IMR-90 (cell line): ENCODE measurements around the gene CELSR1. TPM values are rescaled to one million over a fixed set of nuclear protein-coding genes. Genes with fewer than 3 reads are reported as not detected.

Experiments
- ATAC-seq: fragments of 200-7000 bp; cut with Tn5 transposase; 2 replicates; pipeline ENCODE4 v1.9.1; 2020; ENCODE audit warnings: low read depth, mild to moderate bottlenecking, moderate library complexity
- BruUV-seq: library from RNA; stranded (reverse); fragments of 400-500 nt; replicated peaks from 2 replicates; lab custom pipeline; 2021; lab: Mats Ljungman, UMichigan
- CTCF ChIA-PET: fragments of 300-600 bp; formaldehyde crosslinking; extraction: SDS; loops from one replicate; lab custom pipeline; 2021; ENCODE audit warnings: antibody characterized with exemption; lab: Yijun Ruan, JAX
- POLR2A ChIA-PET: fragments of 300-600 bp; sonication (Branson Sonifier 250); formaldehyde crosslinking; loops from one replicate; lab custom pipeline; 2022; ENCODE audit warnings: antibody characterized with exemption; ENCODE audit not compliant: unreplicated experiment; lab: Charles Lee
- DNase-seq: peaks from one replicate; pipeline ENCODE4 v3.0.0; 2013
- H2AFZ ChIP-seq: replicated peaks from 2 replicates; pipeline ENCODE3; 2013; ENCODE audit warnings: low read length, mild to moderate bottlenecking; ENCODE audit not compliant: poor library complexity
- H2AK5ac ChIP-seq: 2 replicates; pipeline ENCODE4 v1.6.1; 2013; ENCODE audit warnings: low read depth, low read length, inconsistent platforms
- H2AK9ac ChIP-seq: replicated peaks from 2 replicates; pipeline ENCODE3; 2013; ENCODE audit warnings: mild to moderate bottlenecking, low read depth, low read length, moderate library complexity; ENCODE audit not compliant: poor library complexity
- H2BK120ac ChIP-seq: 2 replicates; pipeline ENCODE4 v1.6.1; 2013; ENCODE audit warnings: low read depth, low read length, inconsistent platforms
- H2BK15ac ChIP-seq: 3 replicates; pipeline ENCODE4 v1.6.1; 2013; ENCODE audit warnings: low read depth, low read length, inconsistent platforms
- H2BK20ac ChIP-seq: 2 replicates; pipeline ENCODE4 v1.6.1; 2013; ENCODE audit warnings: low read depth, mild to moderate bottlenecking, inconsistent platforms, low read length, moderate library complexity
- H2BK5ac ChIP-seq: 2 replicates; pipeline ENCODE4 v1.6.1; 2013; ENCODE audit warnings: mild to moderate bottlenecking, low read depth, low read length, inconsistent platforms; ENCODE audit not compliant: poor library complexity, severe bottlenecking
- H3K14ac ChIP-seq: replicated peaks from 2 replicates; pipeline ENCODE4 v1.6.1; 2013; ENCODE audit warnings: low read depth, low read length, inconsistent platforms
- H3K18ac ChIP-seq: 2 replicates; pipeline ENCODE4 v1.6.1; 2013; ENCODE audit warnings: low read depth, low read length, control low read depth
- H3K23ac ChIP-seq: 2 replicates; pipeline ENCODE4 v1.6.1; 2013; ENCODE audit warnings: low read depth, low read length, inconsistent platforms
- H3K27ac ChIP-seq: 2 replicates; pipeline ENCODE4 v1.5.1; 2013; ENCODE audit warnings: mild to moderate bottlenecking, control low read depth, low read length; ENCODE audit not compliant: insufficient read depth
- H3K27me3 ChIP-seq: 2 replicates; pipeline ENCODE4 v1.6.1; 2013; ENCODE audit warnings: low read length; ENCODE audit not compliant: control insufficient read depth, insufficient read depth
- H3K36me3 ChIP-seq: 2 replicates; pipeline ENCODE4 v1.6.1; 2013; ENCODE audit warnings: low read length, mixed read lengths; ENCODE audit not compliant: control insufficient read depth, insufficient read depth
- H3K4ac ChIP-seq: 2 replicates; pipeline ENCODE4 v1.6.1; 2013; ENCODE audit warnings: low read depth, low read length, inconsistent platforms
- H3K4me1 ChIP-seq: 2 replicates; pipeline ENCODE4 v1.6.1; 2013; ENCODE audit warnings: low read length, mixed read lengths; ENCODE audit not compliant: control insufficient read depth, insufficient read depth
- H3K4me2 ChIP-seq: 2 replicates; pipeline ENCODE4 v1.6.1; 2013; ENCODE audit warnings: low read depth, mild to moderate bottlenecking, control low read depth, low read length, moderate library complexity
- H3K4me3 ChIP-seq: 2 replicates; pipeline ENCODE4 v1.5.1; 2013; ENCODE audit warnings: low read depth, mild to moderate bottlenecking, control low read depth, low read length, moderate library complexity; ENCODE audit not compliant: insufficient read depth
- H3K56ac ChIP-seq: 2 replicates; pipeline ENCODE4 v1.6.1; 2013; ENCODE audit warnings: low read length, inconsistent platforms; ENCODE audit not compliant: insufficient read depth; ENCODE audit errors: extremely low read depth
- H3K79me1 ChIP-seq, 2 experiments: 2 replicates each; pipeline ENCODE4 v1.6.1; 2013; ENCODE audit warnings: low read length in 2 of 2, inconsistent platforms in 1 of 2, low read depth in 1 of 2
- H3K9ac ChIP-seq: 2 replicates; pipeline ENCODE4 v1.6.1; 2013; ENCODE audit warnings: low read depth, low read length, control low read depth
- H3K9me1 ChIP-seq: 2 replicates; pipeline ENCODE4 v1.6.1; 2013; ENCODE audit warnings: low read length, inconsistent platforms; ENCODE audit not compliant: insufficient read depth
- H3K9me3 ChIP-seq: 2 replicates; pipeline ENCODE4 v1.6.1; 2013; ENCODE audit warnings: low read length; ENCODE audit not compliant: control insufficient read depth, insufficient read depth
- H4K20me1 ChIP-seq: 2 replicates; pipeline ENCODE4 v1.6.1; 2013; ENCODE audit warnings: low read length, inconsistent platforms; ENCODE audit not compliant: insufficient read depth
- H4K5ac ChIP-seq: 2 replicates; pipeline ENCODE4 v1.6.1; 2013; ENCODE audit warnings: mild to moderate bottlenecking, low read depth, low read length, control low read depth
- H4K8ac ChIP-seq, 2 experiments: 2 replicates each; pipeline ENCODE4 v1.6.1; 2013; ENCODE audit warnings: low read depth in 2 of 2, low read length in 2 of 2, control low read depth in 1 of 2, inconsistent platforms in 1 of 2
- H4K91ac ChIP-seq: 2 replicates; pipeline ENCODE4 v1.6.1; 2013; ENCODE audit warnings: low read depth, low read length, inconsistent platforms; ENCODE audit not compliant: insufficient read depth
- BHLHE40 ChIP-seq: fragments of 150-350 bp; IDR thresholded peaks from 2 replicates; pipeline ENCODE4 v1.6.1; 2016; ENCODE audit warnings: mild to moderate bottlenecking, low read depth, low read length
- FOS ChIP-seq: fragments of 150-350 bp; IDR thresholded peaks from 2 replicates; pipeline ENCODE4 v1.6.1; 2016; ENCODE audit warnings: low read depth, low read length
- MAZ ChIP-seq: IDR thresholded peaks from 2 replicates; pipeline ENCODE4 v1.6.1; 2012; ENCODE audit warnings: low read depth, mild to moderate bottlenecking, low read length, improper control_type of control experiment, moderate library complexity, borderline replicate concordance
- MXI1 ChIP-seq: IDR thresholded peaks from 2 replicates; pipeline ENCODE4 v1.6.1; 2012; ENCODE audit warnings: low read depth, mild to moderate bottlenecking, low read length, moderate library complexity, borderline replicate concordance
- POLR2A ChIP-seq: IDR thresholded peaks from 2 replicates; pipeline ENCODE4 v1.6.1; 2012; ENCODE audit warnings: mild to moderate bottlenecking, low read depth, low read length
- WGBS, 2 experiments: methylation state at CpG; one replicate each; pipeline versions ENCODE4 v1.1.5 to v1.1.7; 2013; ENCODE audit warnings: missing lambda C conversion rate in 2 of 2; ENCODE audit not compliant: insufficient read length in 1 of 2; ENCODE audit errors: extremely low coverage in 2 of 2; 5-methylcytosine and 5-hydroxymethylcytosine counted together
- dilution Hi-C: fragments of 300-500 bp; cut with HindIII; formaldehyde crosslinking; loops from one replicate; pipeline ENCODE4 v1.14.3; 2018; ENCODE audit warnings: low sequenced_read_pairs; ENCODE audit not compliant: unreplicated experiment
- in situ Hi-C: fragments of 300-500 bp; cut with MboI; formaldehyde crosslinking; loops from 3 replicates; pipeline ENCODE4 v1.14.3; 2019; ENCODE audit warnings: low sequenced_read_pairs, inconsistent platforms, mixed read lengths
- intact Hi-C: fragments of 100-400 bp; cut with micrococcal nuclease; formaldehyde crosslinking; loops from 2 replicates; pipeline ENCODE4 v1.10.0; 2022
- polyA plus RNA-seq, 3 experiments: library from polyadenylated mRNA; depleted of rRNA; stranded (reverse); fragments of >200 nt; gene quantifications; 2 replicates each; pipeline ENCODE4 v1.2.3, GENCODE V29; 2012; ENCODE audit warnings: low replicate concordance in 1 of 3
- total RNA-seq: library from RNA; depleted of rRNA; stranded (reverse); fragments of >200 nt; gene quantifications from 2 replicates; pipeline ENCODE4 v1.2.3, GENCODE V29; 2012

The CELSR1 gene
- total and polyA plus RNA-seq, 2 of the 4 experiments (the other 2 are of a cell fraction): 0.36 to 0.82 TPM

DNA sequence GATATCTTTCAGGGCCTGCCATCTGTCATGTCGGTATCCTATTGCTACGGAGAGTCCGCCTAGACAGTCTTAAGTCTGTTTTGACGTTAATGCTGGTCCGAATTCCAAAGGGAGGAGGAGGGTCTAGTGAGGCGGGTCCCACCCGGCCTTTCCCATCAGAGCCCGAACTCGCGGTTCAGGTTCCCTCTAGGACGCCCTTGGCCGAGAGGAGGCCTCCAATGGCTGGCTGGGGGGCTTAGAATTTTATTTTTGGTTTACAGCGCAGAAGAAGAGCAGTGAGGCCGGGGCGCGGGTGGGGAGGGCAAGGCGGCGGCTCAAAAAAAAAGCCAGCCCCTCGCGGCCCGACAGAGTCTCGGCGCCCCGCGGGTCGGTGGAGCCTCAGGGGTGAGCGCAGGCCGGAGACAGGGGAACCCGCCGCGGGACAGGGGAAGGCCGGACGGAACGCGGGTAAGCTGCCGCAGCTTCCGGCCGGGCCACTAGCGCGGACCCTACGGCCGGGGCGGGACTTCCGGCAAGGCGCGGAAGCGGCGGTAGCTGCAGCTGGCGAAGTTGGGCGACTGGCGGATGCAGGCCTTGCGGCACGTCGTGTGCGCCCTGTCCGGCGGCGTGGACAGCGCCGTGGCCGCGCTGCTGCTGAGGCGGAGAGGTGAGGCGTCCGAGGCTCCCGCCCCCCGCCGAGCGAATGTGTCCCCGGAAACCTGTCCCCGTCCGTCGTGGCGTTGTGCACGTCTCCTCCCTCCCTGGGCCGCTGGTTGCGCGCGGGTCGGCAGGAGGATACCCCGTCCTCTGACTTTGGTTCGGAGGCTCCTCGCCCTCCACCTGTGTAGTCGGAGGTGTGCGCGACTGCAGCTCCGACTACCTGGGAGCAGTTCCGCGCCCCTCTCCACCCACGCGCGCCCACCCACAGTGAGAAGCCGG lies 202.0 kb downstream of the CELSR1 start, which contains the start of gene TRMU:
Gene TRMU, plus strand, starts transcription at position 514 of the 918 bp plus-strand sequence. Its CDS starts 51 bp downstream, at position 565.
- H3K27me3 ChIP-seq: no peaks in the 10 kb centered on the region
- H3K4me2 ChIP-seq: peak within 1 kb of the TSS; percentile 98
- peak within 1 kb of the TSS; percentile 89 for H3K14ac ChIP-seq
- H3K23ac ChIP-seq: peak within 1 kb of the TSS; percentile 68; the same call in 1 of the 2 replicates
- H3K4me1 ChIP-seq: peaks cover 2% of the 10 kb centered on the region; the same call in 1 of the 2 replicates
- peak within 1 kb of the TSS; percentile 99 for H4K5ac ChIP-seq
- H3K27ac ChIP-seq: peak within 1 kb of the TSS; percentile 85
- peaks cover 23% of the 10 kb centered on the region for H3K36me3 ChIP-seq
- H2BK20ac ChIP-seq: no peak within 1 kb of the TSS
- H4K8ac ChIP-seq: peak within 1 kb of the TSS; percentile 98
- peak; percentile 97 for ATAC-seq
- H3K9ac ChIP-seq: peak within 1 kb of the TSS; percentile 90
- H3K4ac ChIP-seq: peak within 1 kb of the TSS; percentile 80
- POLR2A ChIA-PET: interaction anchor here (0.9 to 1.1 kb wide), 2 partner anchors 9 to 213 kb away, joined by 3 to 6 read pairs; no protein-coding TSS in a partner anchor
- peak within 1 kb of the TSS; percentile 52 for H3K56ac ChIP-seq
- H4K20me1 ChIP-seq: peaks cover 9% of the 10 kb centered on the region; the same call in 1 of the 2 replicates
- peak within 1 kb of the TSS; percentile 72 for H4K91ac ChIP-seq
- BruUV-seq: no TSS peak
- 0% methylated on average over 63 of the region's 93 CpGs; no CpG with 5 or more reads in 1 of the 2 experiments for WGBS, 2 experiments
- no peaks in the 10 kb centered on the region for H3K9me3 ChIP-seq
- H3K9me1 ChIP-seq: peaks cover 6% of the 10 kb centered on the region; the same call in 1 of the 2 replicates
- H2BK5ac ChIP-seq: peak within 1 kb of the TSS; percentile 92
- H2AK9ac ChIP-seq: peak within 1 kb of the TSS; percentile 97
- peak within 1 kb of the TSS; percentile 88 for H3K4me3 ChIP-seq
- peak within 1 kb of the TSS; percentile 34; the same call in 1 of the 2 replicates for H2BK120ac ChIP-seq
- dilution Hi-C loops: no loop called here
- CTCF ChIA-PET: interaction anchor here (0.7 to 1.2 kb wide), 3 partner anchors 15 to 197 kb away, joined by 3 to 6 read pairs (median 4); no protein-coding TSS in a partner anchor
- peak within 1 kb of the TSS; percentile 64; the same call in 1 of the 2 replicates for H2AK5ac ChIP-seq
- no peak within 1 kb of the TSS for H3K18ac ChIP-seq
- no peak within 1 kb of the TSS for H2BK15ac ChIP-seq
- H3K79me1 ChIP-seq: peaks cover 26 to 37% of the 10 kb centered on the region in 2 experiments
- DNase-seq: peak; percentile 86
- peak within 1 kb of the TSS; percentile 96 for H2AFZ ChIP-seq
- in situ Hi-C loops: no loop called here
- intact Hi-C loops: no loop called here
- TF ChIP-seq FOS: no peak
- no peak; the same call in 1 of the 2 replicates for TF ChIP-seq MAZ
- no peak for TF ChIP-seq BHLHE40
- peak; percentile 65 for TF ChIP-seq POLR2A
- peak; percentile 90 for TF ChIP-seq MXI1
